ENCODE data around the gene SELL.
"Not testable (repeated sequence)": the region's sequence is repeated elsewhere in the genome, so short reads cannot be mapped to it uniquely, and the experiment has no call there.

The SELL gene

DNA sequence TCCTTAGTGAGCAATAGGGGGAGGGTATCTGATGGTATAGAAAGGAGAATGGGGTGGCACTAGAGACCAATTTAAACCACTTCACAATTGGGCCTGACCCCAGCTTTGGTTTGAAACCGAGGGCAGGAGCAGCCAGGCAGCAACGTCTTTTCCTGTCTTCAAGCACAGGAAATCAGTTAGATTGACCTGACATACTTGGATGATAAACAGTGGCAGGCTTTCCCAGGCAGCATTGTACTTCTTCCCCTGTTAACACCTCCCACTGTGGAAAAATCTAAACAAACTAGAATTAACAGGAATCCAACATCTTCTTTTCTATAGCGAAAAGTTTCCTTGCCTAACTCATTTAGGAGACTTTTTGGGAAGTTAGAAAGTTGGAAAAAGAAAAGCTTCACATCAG lies 40.6 kb downstream of the SELL start:
- Histone ChIP-seq H3K36me3 (ENCODE audit: low read depth) (no peaks in the 10 kb centered on the region), H3K27ac (ENCODE audit: poor library complexity, severe bottlenecking) (no peak overlapping the region)

DNA sequence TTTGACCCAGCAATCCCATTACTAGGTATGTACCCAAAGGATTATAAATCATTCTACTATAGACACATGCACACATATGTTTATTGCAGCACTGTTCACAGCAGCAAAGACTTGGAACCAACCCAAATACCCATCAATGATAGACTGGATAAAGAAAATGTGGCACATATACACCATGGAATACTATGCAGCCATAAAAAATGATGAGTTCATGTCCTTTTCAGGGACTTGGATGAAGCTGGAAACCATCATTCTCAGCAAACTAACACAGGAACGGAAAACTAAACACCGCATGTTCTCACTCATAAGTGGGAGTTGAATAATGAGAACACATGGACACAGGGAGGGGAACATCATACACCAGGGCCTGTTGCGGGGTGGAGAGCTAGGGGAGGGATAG lies 41.2 kb downstream of the SELL start:
- not testable (repeated sequence) for H3K4me1 ChIP-seq (ENCODE audit: insufficient read depth, poor library complexity, severe bottlenecking); H3K27me3 ChIP-seq (ENCODE audit: insufficient read depth, poor library complexity, severe bottlenecking); ATAC-seq (ENCODE audit: low read depth); H3K27ac ChIP-seq (ENCODE audit: poor library complexity, severe bottlenecking); DNase-seq (ENCODE audit: low spot score); H3K36me3 ChIP-seq (ENCODE audit: low read depth); H3K9me3 ChIP-seq (ENCODE audit: severe bottlenecking); H3K4me3 ChIP-seq (ENCODE audit: severe bottlenecking)

More for the DNA sequence above, 40.6 kb downstream of the SELL start:
- DNase-seq (ENCODE audit: low spot score) (no peak), ATAC-seq (ENCODE audit: low read depth) (no peak)
- Histone ChIP-seq H3K27me3 (ENCODE audit: insufficient read depth, poor library complexity, severe bottlenecking) (no peaks in the 10 kb centered on the region), H3K4me3 (ENCODE audit: severe bottlenecking) (no peak overlapping the region), H3K4me1 (ENCODE audit: insufficient read depth, poor library complexity, severe bottlenecking) (no peaks in the 10 kb centered on the region), H3K9me3 (ENCODE audit: severe bottlenecking) (no peaks in the 10 kb centered on the region)
- TF ChIP-seq, protein P1, sequence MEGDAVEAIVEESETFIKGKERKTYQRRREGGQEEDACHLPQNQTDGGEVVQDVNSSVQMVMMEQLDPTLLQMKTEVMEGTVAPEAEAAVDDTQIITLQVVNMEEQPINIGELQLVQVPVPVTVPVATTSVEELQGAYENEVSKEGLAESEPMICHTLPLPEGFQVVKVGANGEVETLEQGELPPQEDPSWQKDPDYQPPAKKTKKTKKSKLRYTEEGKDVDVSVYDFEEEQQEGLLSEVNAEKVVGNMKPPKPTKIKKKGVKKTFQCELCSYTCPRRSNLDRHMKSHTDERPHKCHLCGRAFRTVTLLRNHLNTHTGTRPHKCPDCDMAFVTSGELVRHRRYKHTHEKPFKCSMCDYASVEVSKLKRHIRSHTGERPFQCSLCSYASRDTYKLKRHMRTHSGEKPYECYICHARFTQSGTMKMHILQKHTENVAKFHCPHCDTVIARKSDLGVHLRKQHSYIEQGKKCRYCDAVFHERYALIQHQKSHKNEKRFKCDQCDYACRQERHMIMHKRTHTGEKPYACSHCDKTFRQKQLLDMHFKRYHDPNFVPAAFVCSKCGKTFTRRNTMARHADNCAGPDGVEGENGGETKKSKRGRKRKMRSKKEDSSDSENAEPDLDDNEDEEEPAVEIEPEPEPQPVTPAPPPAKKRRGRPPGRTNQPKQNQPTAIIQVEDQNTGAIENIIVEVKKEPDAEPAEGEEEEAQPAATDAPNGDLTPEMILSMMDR (IDR thresholded peaks at IDR 0.05; ENCODE audit: poor library complexity, severe bottlenecking) = no peak

DNA sequence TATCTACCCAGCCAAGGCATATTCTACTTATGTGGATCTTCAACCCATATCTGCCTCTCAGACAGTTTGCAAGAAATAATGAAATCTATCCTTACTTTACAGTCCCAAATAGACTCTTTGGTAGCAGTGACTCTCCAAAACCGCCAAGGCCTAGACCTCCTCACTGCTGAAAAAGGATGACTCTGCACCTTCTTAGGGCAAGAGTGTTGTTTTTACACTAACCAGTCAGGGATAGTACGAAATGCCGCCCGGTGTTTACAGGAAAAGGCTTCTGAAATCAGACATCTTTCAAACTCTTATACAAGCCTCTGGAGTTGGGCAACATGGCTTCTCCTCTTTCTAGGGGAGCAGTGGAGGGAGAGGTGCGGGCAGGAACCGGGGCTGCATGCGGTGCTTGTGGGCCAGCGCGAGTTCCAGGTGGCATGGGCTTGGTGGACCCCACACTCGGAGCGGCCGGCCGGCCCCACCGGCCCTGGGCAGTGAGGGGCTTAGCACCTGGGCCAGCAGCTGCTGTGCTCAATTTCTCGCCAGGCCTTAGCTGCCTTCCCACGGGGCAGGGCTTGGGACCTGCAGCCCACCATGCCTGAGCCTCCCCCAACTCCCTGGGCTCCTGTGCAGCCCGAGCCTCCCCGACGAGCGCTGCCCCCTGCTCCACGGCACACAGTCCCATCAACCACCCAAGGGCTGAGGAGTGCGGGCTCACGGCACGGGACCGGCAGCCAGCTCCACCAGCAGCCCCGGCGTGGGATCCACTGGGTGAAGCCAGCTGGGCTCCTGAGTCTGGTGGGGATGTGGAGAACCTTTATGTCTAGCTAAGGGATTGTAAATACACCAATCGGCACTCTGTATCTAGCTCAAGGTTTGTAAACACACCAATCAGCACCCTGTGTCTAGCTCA lies 43.5 kb downstream of the SELL start:
- DNase-seq (ENCODE audit: low spot score); H3K4me3 ChIP-seq (ENCODE audit: severe bottlenecking); H3K27ac ChIP-seq (ENCODE audit: poor library complexity, severe bottlenecking); H3K9me3 ChIP-seq (ENCODE audit: severe bottlenecking); H3K36me3 ChIP-seq (ENCODE audit: low read depth); H3K4me1 ChIP-seq (ENCODE audit: insufficient read depth, poor library complexity, severe bottlenecking); H3K27me3 ChIP-seq (ENCODE audit: insufficient read depth, poor library complexity, severe bottlenecking); ATAC-seq (ENCODE audit: low read depth): not testable (repeated sequence)

DNA sequence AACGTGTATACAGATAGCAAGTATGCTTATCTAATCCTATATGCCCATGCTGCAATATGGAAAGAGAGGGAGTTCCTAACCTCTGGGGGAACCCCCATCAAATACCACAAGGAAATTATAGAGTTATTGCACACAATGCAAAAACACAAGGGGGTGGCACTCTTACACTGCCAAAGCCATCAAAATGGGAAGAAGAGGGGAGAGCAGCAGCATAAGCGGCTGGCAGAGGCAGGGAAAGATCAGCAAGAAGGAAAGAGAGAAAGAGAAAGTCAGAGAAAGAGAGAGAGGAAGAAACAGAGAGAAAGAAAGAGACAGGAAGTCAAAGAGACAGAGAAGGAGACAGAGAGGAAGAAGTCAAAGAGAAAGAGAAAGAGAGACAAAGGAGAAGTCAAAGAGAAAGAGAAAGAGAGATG lies 44.2 kb downstream of the SELL start:
- not testable (repeated sequence) for H3K27me3 ChIP-seq (ENCODE audit: insufficient read depth, poor library complexity, severe bottlenecking); H3K27ac ChIP-seq (ENCODE audit: poor library complexity, severe bottlenecking); ATAC-seq (ENCODE audit: low read depth); H3K4me3 ChIP-seq (ENCODE audit: severe bottlenecking); DNase-seq (ENCODE audit: low spot score); H3K4me1 ChIP-seq (ENCODE audit: insufficient read depth, poor library complexity, severe bottlenecking); H3K36me3 ChIP-seq (ENCODE audit: low read depth); H3K9me3 ChIP-seq (ENCODE audit: severe bottlenecking)

DNA sequence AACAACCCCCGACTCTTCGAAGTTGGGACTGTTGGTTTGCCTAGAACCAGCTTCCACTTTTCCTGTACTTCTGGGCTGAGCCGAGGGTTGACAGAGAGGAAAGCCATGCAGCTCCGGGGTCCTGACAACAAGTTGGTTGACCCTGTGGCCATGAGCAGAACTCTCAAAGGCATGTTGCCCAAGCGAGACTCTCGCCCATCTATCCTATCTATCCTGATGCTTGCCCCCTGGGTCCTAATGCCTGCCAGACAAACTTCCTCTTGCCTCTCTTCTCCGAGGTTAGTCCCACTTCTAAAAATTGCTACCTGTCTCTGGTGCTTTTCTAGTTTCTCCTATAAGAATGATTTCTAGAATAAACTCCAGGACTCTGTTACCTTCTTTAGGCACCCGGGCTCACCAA lies 48.7 kb downstream of the SELL start:
- H3K27ac ChIP-seq (ENCODE audit: poor library complexity, severe bottlenecking); ATAC-seq (ENCODE audit: low read depth); H3K9me3 ChIP-seq (ENCODE audit: severe bottlenecking); DNase-seq (ENCODE audit: low spot score); H3K27me3 ChIP-seq (ENCODE audit: insufficient read depth, poor library complexity, severe bottlenecking); H3K4me3 ChIP-seq (ENCODE audit: severe bottlenecking); H3K4me1 ChIP-seq (ENCODE audit: insufficient read depth, poor library complexity, severe bottlenecking); H3K36me3 ChIP-seq (ENCODE audit: low read depth): not testable (repeated sequence)

DNA sequence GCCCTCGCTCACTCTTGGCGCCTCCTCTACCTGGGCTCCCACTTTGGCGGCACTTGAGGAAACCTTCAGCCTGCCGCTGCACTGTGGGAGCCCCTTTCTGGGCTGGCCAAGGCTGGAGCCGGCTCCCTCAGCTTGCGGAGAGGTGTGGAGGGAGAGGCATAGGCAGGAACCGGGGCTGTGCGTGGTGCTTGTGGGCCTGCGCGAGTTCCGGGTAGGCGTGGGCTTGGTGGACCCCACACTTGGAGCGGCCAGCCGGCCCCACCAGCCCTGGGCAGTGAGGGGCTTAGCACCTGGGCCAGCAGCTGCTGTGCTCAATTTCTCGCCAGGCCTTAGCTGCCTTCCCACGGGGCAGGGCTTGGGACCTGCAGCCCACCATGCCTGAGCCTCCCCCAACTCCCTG lies 50.4 kb downstream of the SELL start:
- not testable (repeated sequence) for H3K36me3 ChIP-seq (ENCODE audit: low read depth); H3K27ac ChIP-seq (ENCODE audit: poor library complexity, severe bottlenecking); H3K27me3 ChIP-seq (ENCODE audit: insufficient read depth, poor library complexity, severe bottlenecking); ATAC-seq (ENCODE audit: low read depth); H3K9me3 ChIP-seq (ENCODE audit: severe bottlenecking); H3K4me1 ChIP-seq (ENCODE audit: insufficient read depth, poor library complexity, severe bottlenecking); H3K4me3 ChIP-seq (ENCODE audit: severe bottlenecking); DNase-seq (ENCODE audit: low spot score)

DNA sequence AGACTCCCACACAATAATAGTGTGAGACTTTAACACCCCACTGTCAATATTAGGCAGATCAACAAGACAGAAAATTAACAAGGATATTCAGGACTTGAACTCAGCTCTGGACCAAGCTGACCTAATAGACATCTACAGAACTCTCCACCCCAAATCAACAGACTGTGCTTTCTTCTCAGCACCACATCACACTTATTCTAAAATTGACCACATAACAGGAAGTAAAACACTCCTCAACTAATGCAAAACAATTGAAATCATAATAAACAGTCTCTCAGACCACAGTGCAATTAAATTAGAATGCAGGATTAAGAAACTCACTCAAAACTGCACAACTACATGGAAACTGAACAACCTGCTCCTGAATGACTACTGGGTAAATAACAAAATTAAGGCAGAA lies 52.6 kb downstream of the SELL start:
- not testable (repeated sequence) for DNase-seq (ENCODE audit: low spot score); H3K4me1 ChIP-seq (ENCODE audit: insufficient read depth, poor library complexity, severe bottlenecking); ATAC-seq (ENCODE audit: low read depth); H3K36me3 ChIP-seq (ENCODE audit: low read depth); H3K27ac ChIP-seq (ENCODE audit: poor library complexity, severe bottlenecking); H3K9me3 ChIP-seq (ENCODE audit: severe bottlenecking); H3K27me3 ChIP-seq (ENCODE audit: insufficient read depth, poor library complexity, severe bottlenecking); H3K4me3 ChIP-seq (ENCODE audit: severe bottlenecking)

DNA sequence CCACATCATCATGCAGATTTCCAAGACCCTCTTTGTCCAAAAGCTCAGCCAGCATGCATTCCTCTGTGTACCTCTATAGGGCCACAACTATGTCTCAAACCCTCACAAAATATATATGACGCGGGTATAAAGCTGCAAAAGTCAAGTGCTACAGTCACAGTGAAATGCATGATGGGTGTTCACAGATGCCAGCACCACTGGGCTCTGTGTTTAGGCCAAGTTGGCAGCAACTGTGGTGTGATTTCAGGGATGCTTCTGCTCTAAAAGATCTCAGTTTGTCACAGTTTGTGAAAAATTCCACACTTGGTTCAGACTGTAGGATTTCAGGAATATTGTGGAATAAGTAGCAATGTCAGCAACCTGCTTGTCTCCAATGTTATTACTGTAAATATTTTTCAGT lies 57.5 kb downstream of the SELL start:
- Histone ChIP-seq H3K4me1 (ENCODE audit: insufficient read depth, poor library complexity, severe bottlenecking) (no peaks in the 10 kb centered on the region), H3K9me3 (ENCODE audit: severe bottlenecking) (no peaks in the 10 kb centered on the region), H3K27ac (ENCODE audit: poor library complexity, severe bottlenecking) (no peak overlapping the region), H3K4me3 (ENCODE audit: severe bottlenecking) (no peak overlapping the region), H3K27me3 (ENCODE audit: insufficient read depth, poor library complexity, severe bottlenecking) (no peaks in the 10 kb centered on the region), H3K36me3 (ENCODE audit: low read depth) (no peaks in the 10 kb centered on the region)
- TF ChIP-seq, protein P1 (IDR thresholded peaks at IDR 0.05; ENCODE audit: poor library complexity, severe bottlenecking) = no peak
- no peak for ATAC-seq (ENCODE audit: low read depth)
- DNase-seq (ENCODE audit: low spot score) = no peak
